Keratinocyte (primary cell): ENCODE measurements around the gene WWC1. TPM values are rescaled to one million over a fixed set of nuclear protein-coding genes. Genes with fewer than 3 reads are reported as not detected.

ENCODE experiments used
- DNase-seq: peaks from one replicate; pipeline ENCODE4 v3.0.0-alpha.2; 2011; ENCODE audit warnings: low read depth, missing footprints, low spot score
- FAIRE-seq: peaks from 2 replicates; lab custom pipeline; 2011; peaks lifted over from hg19 to GRCh38; lab: Jason Lieb, UNC
- H2AFZ ChIP-seq: 2 replicates; pipeline ENCODE4 v1.6.0; 2012; ENCODE audit warnings: low read length, control low read depth, inconsistent platforms; ENCODE audit not compliant: control insufficient read depth
- H3K27ac ChIP-seq: 2 replicates; pipeline ENCODE4 v1.5.1; 2011; ENCODE audit warnings: low read length; ENCODE audit not compliant: control insufficient read depth, insufficient read depth
- H3K27me3 ChIP-seq: 3 replicates; pipeline ENCODE4 v1.6.0; 2011; ENCODE audit warnings: low read length; ENCODE audit not compliant: control insufficient read depth, insufficient read depth; ENCODE audit errors: extremely low read depth
- H3K36me3 ChIP-seq, 2 experiments: 2 replicates in 1 of 2; 3 replicates in 1 of 2; pipeline ENCODE4 v1.5.1; 2011; ENCODE audit warnings: low read length in 2 of 2, mild to moderate bottlenecking in 1 of 2; ENCODE audit not compliant: control insufficient read depth in 2 of 2, insufficient read depth in 2 of 2; ENCODE audit errors: extremely low read depth in 1 of 2
- H3K4me1 ChIP-seq: 3 replicates; pipeline ENCODE4 v1.5.1; 2011; ENCODE audit warnings: low read length; ENCODE audit not compliant: control insufficient read depth, insufficient read depth; ENCODE audit errors: extremely low read depth
- H3K4me2 ChIP-seq: 3 replicates; pipeline ENCODE4 v1.6.0; 2011; ENCODE audit warnings: low read depth, low read length; ENCODE audit not compliant: control insufficient read depth, insufficient read depth; ENCODE audit errors: extremely low read depth
- H3K4me3 ChIP-seq, 3 experiments: fragments of 200-600 bp in 1 of 3; sonication (generic) in 1 of 3; 2 replicates in 2 of 3; 3 replicates in 1 of 3; pipeline ENCODE4 v1.5.1; 2011 to 2016; ENCODE audit warnings: low read length in 3 of 3, mild to moderate bottlenecking in 3 of 3, control low read depth in 2 of 3, inconsistent platforms in 1 of 3, low read depth in 1 of 3, mixed read lengths in 1 of 3, mixed run types in 1 of 3, moderate library complexity in 1 of 3; ENCODE audit not compliant: control insufficient read depth in 2 of 3, insufficient read depth in 2 of 3; ENCODE audit errors: extremely low read depth in 1 of 3
- H3K79me2 ChIP-seq: 2 replicates; pipeline ENCODE4 v1.6.0; 2012; ENCODE audit warnings: low read length; ENCODE audit not compliant: control insufficient read depth, insufficient read depth
- H3K9ac ChIP-seq: 3 replicates; pipeline ENCODE4 v1.6.0; 2011; ENCODE audit warnings: low read length; ENCODE audit not compliant: control insufficient read depth, insufficient read depth; ENCODE audit errors: extremely low read depth
- H3K9me1 ChIP-seq: 3 replicates; pipeline ENCODE4 v1.6.0; 2011; ENCODE audit warnings: low read length; ENCODE audit not compliant: control insufficient read depth, insufficient read depth; ENCODE audit errors: extremely low read depth
- H3K9me3 ChIP-seq: 2 replicates; pipeline ENCODE4 v1.5.1; 2012; ENCODE audit warnings: low read depth, low read length; ENCODE audit not compliant: control insufficient read depth
- H4K20me1 ChIP-seq: 3 replicates; pipeline ENCODE4 v1.6.0; 2011; ENCODE audit warnings: low read length; ENCODE audit not compliant: control insufficient read depth, insufficient read depth; ENCODE audit errors: extremely low read depth
- CTCF ChIP-seq, 3 experiments: IDR thresholded peaks in 1 of 3; conservative IDR thresholded peaks in 1 of 3; optimal IDR thresholded peaks in 1 of 3; 2 replicates in 2 of 3; 3 replicates in 1 of 3; pipeline versions ENCODE3 to v1.5.1; 2011; ENCODE audit warnings: low read length in 3 of 3, mild to moderate bottlenecking in 3 of 3, moderate library complexity in 2 of 3, control low read depth in 1 of 3, inconsistent platforms in 1 of 3; ENCODE audit not compliant: insufficient read depth in 2 of 3; ENCODE audit errors: extremely low read depth in 1 of 3
- EZH2 ChIP-seq: IDR thresholded peaks from one replicate; pipeline ENCODE4 v1.6.1; 2012; ENCODE audit warnings: inconsistent platforms, mild to moderate bottlenecking, low read length, moderate library complexity
- dilution Hi-C: fragments of 300-500 bp; cut with MboI; formaldehyde crosslinking; loops from one replicate; pipeline ENCODE4 v1.7.0; 2020; ENCODE audit warnings: low sequenced_read_pairs; ENCODE audit not compliant: extremely low pct_ligation_motif_present
- polyA plus RNA-seq, 5 experiments: library from polyadenylated mRNA; depleted of rRNA in 3 of 5; stranded (reverse) in 3 of 5; stranded (forward) in 1 of 5; unstranded in 1 of 5; fragments of >200 nt; gene quantifications; 1 replicate in 1 of 5; 2 replicates in 3 of 5; 3 replicates in 1 of 5; pipeline versions ENCODE4 v1.2.1 to v1.2.3, GENCODE V29; 2011 to 2012; ENCODE audit warnings: missing spikeins in 2 of 5, low read depth in 1 of 5, low replicate concordance in 1 of 5

WWC1 gene
- polyA plus RNA-seq, 1 donor (not counting 4 experiments of a cell fraction or from before 2014, with no cell fraction given): 19.8 TPM

- Histone ChIP-seq H3K4me1 (peaks cover 55% of the 10 kb centered on the region), H3K27ac (peak overlapping the region; percentile 68), H3K4me2 (peak overlapping the region; percentile 90), H3K9me1 (no peaks in the 10 kb centered on the region), H3K9me3 (no peaks in the 10 kb centered on the region), H2AFZ (peak overlapping the region; percentile 67), H4K20me1 (no peaks in the 10 kb centered on the region), H3K36me3 (peaks cover 0 to 4% of the 10 kb centered on the region in 2 experiments), H3K79me2 (peaks cover 42% of the 10 kb centered on the region), H3K4me3 (peak overlapping the region; percentile 72 to 77 (median 76)), H3K9ac (peak overlapping the region; percentile 69), H3K27me3 (no peaks in the 10 kb centered on the region)
- DNase-seq (no peak), FAIRE-seq (no peak)
- TF ChIP-seq EZH2 (no peak), CTCF (optimal IDR thresholded peaks at IDR 0.05 in 1 of 3, IDR thresholded peaks at IDR 0.05 in 1 of 3, conservative IDR thresholded peaks at IDR 0.05 in 1 of 3; ENCODE audit: extremely low read depth in 1 of 3, insufficient read depth in 2 of 3, low read length in 3 of 3) (no peak)
- dilution Hi-C loops: no loop called here
These were observed 523 bp upstream of the WWC1 start for GRCh38 chr5:168290902-168291341.

GRCh38 chr5:168291964-168292785, 730 bp downstream of the WWC1 start:
- Histone ChIP-seq H3K9ac (peak overlapping the region; percentile 69), H2AFZ (no peak overlapping the region), H4K20me1 (no peaks in the 10 kb centered on the region), H3K27me3 (no peaks in the 10 kb centered on the region), H3K79me2 (peaks cover 54% of the 10 kb centered on the region), H3K36me3 (peaks cover 0 to 9% of the 10 kb centered on the region in 2 experiments), H3K4me1 (peaks cover 60% of the 10 kb centered on the region), H3K9me1 (no peaks in the 10 kb centered on the region), H3K4me3 (peak overlapping the region; percentile 68 to 83 (median 77)), H3K4me2 (peak overlapping the region; percentile 53), H3K9me3 (no peaks in the 10 kb centered on the region), H3K27ac (peak overlapping the region; percentile 15)
- dilution Hi-C loops: no loop called here
- FAIRE-seq (no peak), DNase-seq (no peak)
- no peak for TF ChIP-seq EZH2
- TF ChIP-seq CTCF (optimal IDR thresholded peaks at IDR 0.05 in 1 of 3, IDR thresholded peaks at IDR 0.05 in 1 of 3, conservative IDR thresholded peaks at IDR 0.05 in 1 of 3; ENCODE audit: extremely low read depth in 1 of 3, insufficient read depth in 2 of 3, low read length in 3 of 3): peak in 2 of 3 experiments; percentile 27 to 29
